ENCODE measurements around the gene KCTD16.

- TF ChIP-seq POLR2A (IDR thresholded peaks at IDR 0.05), result no peak
- no peak for TF ChIP-seq EP300 (IDR thresholded peaks at IDR 0.05)
- TF ChIP-seq, protein P1, sequence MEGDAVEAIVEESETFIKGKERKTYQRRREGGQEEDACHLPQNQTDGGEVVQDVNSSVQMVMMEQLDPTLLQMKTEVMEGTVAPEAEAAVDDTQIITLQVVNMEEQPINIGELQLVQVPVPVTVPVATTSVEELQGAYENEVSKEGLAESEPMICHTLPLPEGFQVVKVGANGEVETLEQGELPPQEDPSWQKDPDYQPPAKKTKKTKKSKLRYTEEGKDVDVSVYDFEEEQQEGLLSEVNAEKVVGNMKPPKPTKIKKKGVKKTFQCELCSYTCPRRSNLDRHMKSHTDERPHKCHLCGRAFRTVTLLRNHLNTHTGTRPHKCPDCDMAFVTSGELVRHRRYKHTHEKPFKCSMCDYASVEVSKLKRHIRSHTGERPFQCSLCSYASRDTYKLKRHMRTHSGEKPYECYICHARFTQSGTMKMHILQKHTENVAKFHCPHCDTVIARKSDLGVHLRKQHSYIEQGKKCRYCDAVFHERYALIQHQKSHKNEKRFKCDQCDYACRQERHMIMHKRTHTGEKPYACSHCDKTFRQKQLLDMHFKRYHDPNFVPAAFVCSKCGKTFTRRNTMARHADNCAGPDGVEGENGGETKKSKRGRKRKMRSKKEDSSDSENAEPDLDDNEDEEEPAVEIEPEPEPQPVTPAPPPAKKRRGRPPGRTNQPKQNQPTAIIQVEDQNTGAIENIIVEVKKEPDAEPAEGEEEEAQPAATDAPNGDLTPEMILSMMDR (IDR thresholded peaks at IDR 0.05), result no peak
- no peak for TF ChIP-seq POLR2AphosphoS5 (IDR thresholded peaks at IDR 0.05)
Measured at GRCh38 chr5:144460600-144460999, 289.9 kb downstream of the KCTD16 start.

Data from suprapubic skin (tissue), 4 donors.